GM23338 (cell line): ENCODE results near the gene VAPB. TPM values are rescaled to one million over a fixed set of nuclear protein-coding genes. Genes with fewer than 3 reads are reported as not detected.

Source experiments
- ATAC-seq: fragments of 200-7000 bp; cut with Tn5 transposase; 3 replicates; pipeline ENCODE4 v1.9.1; 2020
- DNase-seq: peaks from one replicate; pipeline ENCODE4 v3.0.0-alpha.2; 2015; ENCODE audit warnings: low spot score
- H2AFZ ChIP-seq: fragments of 200-600 bp; sonication (generic); 2 replicates; pipeline ENCODE4 v1.8.0; 2016; ENCODE audit warnings: antibody characterized with exemption, mild to moderate bottlenecking, moderate library complexity
- H3F3A ChIP-seq: fragments of 200-600 bp; sonication (generic); replicated peaks from 2 replicates; pipeline ENCODE4 v1.8.0; 2017; ENCODE audit warnings: antibody characterized with exemption, mixed run types, low read depth
- H3K27ac ChIP-seq: fragments of 200-600 bp; sonication (generic); 2 replicates; pipeline ENCODE4 v1.6.1; 2016; ENCODE audit warnings: low read depth
- H3K27me3 ChIP-seq: fragments of 200-600 bp; sonication (generic); 2 replicates; pipeline ENCODE4 v1.8.0; 2016; ENCODE audit warnings: mild to moderate bottlenecking, mixed run types, moderate library complexity; ENCODE audit not compliant: insufficient read depth
- H3K36me3 ChIP-seq: fragments of 200-600 bp; sonication (generic); 2 replicates; pipeline ENCODE4 v1.8.0; 2016; ENCODE audit warnings: mild to moderate bottlenecking; ENCODE audit not compliant: insufficient read depth
- H3K4me1 ChIP-seq: fragments of 200-600 bp; sonication (generic); 2 replicates; pipeline ENCODE4 v1.8.0; 2016; ENCODE audit warnings: mild to moderate bottlenecking, moderate library complexity; ENCODE audit not compliant: insufficient read depth
- H3K4me2 ChIP-seq: fragments of 200-600 bp; sonication (generic); 2 replicates; pipeline ENCODE4 v1.7.1; 2017; ENCODE audit warnings: mixed run types
- H3K4me3 ChIP-seq: fragments of 200-600 bp; sonication (generic); 2 replicates; pipeline ENCODE4 v1.6.1; 2016; ENCODE audit warnings: mixed run types
- H3K79me2 ChIP-seq: fragments of 200-600 bp; sonication (generic); replicated peaks from 2 replicates; pipeline ENCODE4 v1.8.0; 2017; ENCODE audit warnings: mild to moderate bottlenecking; ENCODE audit not compliant: insufficient read depth
- H3K9me2 ChIP-seq: fragments of 200-600 bp; sonication (generic); 2 replicates; pipeline ENCODE4 v1.8.0; 2017; ENCODE audit not compliant: insufficient read depth
- H4K20me1 ChIP-seq: fragments of 200-600 bp; sonication (generic); replicated peaks from 2 replicates; pipeline ENCODE4 v1.8.0; 2017; ENCODE audit warnings: mild to moderate bottlenecking; ENCODE audit not compliant: insufficient read depth
- H3K27ac Mint-ChIP-seq: 2 replicates; pipeline ENCODE4 v1.8.0; 2020; ENCODE audit warnings: inconsistent platforms, mild to moderate bottlenecking, moderate library complexity, mixed read lengths
- H3K27me3 Mint-ChIP-seq: 3 replicates; pipeline ENCODE4 v1.8.0; 2022; ENCODE audit warnings: low read depth, mild to moderate bottlenecking, moderate library complexity, mixed read lengths, inconsistent platforms; ENCODE audit not compliant: insufficient read depth, poor library complexity
- H3K36me3 Mint-ChIP-seq: 3 replicates; pipeline ENCODE4 v1.8.0; 2021; ENCODE audit warnings: low read depth, mild to moderate bottlenecking, inconsistent platforms, moderate library complexity, mixed read lengths
- H3K4me1 Mint-ChIP-seq: 3 replicates; pipeline ENCODE4 v1.8.0; 2020; ENCODE audit warnings: mild to moderate bottlenecking, inconsistent platforms, mixed read lengths
- H3K4me3 Mint-ChIP-seq: 3 replicates; pipeline ENCODE4 v1.8.0; 2021; ENCODE audit warnings: moderate library complexity, mild to moderate bottlenecking, inconsistent platforms, mixed read lengths
- H3K9me3 Mint-ChIP-seq: 3 replicates; pipeline ENCODE4 v1.8.0; 2020; ENCODE audit warnings: moderate library complexity, mild to moderate bottlenecking, inconsistent platforms, mixed read lengths
- CREB1 ChIP-seq: fragments of 250-450 bp; sonication (Bioruptor Pico); IDR thresholded peaks from 2 replicates; pipeline ENCODE4 v1.5.0; 2020; ENCODE audit warnings: low read depth, mild to moderate bottlenecking, moderate library complexity
- EZH2phosphoT487 ChIP-seq: fragments of 200-600 bp; sonication (generic); IDR thresholded peaks from one replicate; pipeline ENCODE4 v1.8.1; 2018; ENCODE audit warnings: antibody characterized with exemption; ENCODE audit not compliant: unreplicated experiment
- NANOG ChIP-seq: IDR thresholded peaks from 2 replicates; pipeline ENCODE4 v1.6.1; 2016; ENCODE audit warnings: antibody characterized with exemption, borderline replicate concordance
- POLR2AphosphoS5 ChIP-seq: IDR thresholded peaks from 2 replicates; pipeline ENCODE4 v1.6.1; 2016; ENCODE audit warnings: antibody characterized with exemption, low read depth
- STAT1 ChIP-seq: IDR thresholded peaks from one replicate; pipeline ENCODE4 v1.6.1; 2016; ENCODE audit warnings: antibody characterized with exemption; ENCODE audit not compliant: unreplicated experiment
- ZNF331 ChIP-seq: fragments of 250-450 bp; sonication (Bioruptor Pico); IDR thresholded peaks from 2 replicates; pipeline ENCODE4 v1.5.0; 2020; ENCODE audit warnings: low read depth, mild to moderate bottlenecking, moderate library complexity
- polyA plus RNA-seq: library from polyadenylated mRNA; unstranded; fragments of >200 nt; fragmentation: Nextera tagmentation; extraction: Ambion mirVana; gene quantifications from 2 replicates; pipeline ENCODE4 v1.2.1, GENCODE V29; 2016
- total RNA-seq: library from RNA; depleted of rRNA; stranded (reverse); fragments of >200 nt; shearing (Covaris generic); gene quantifications from 2 replicates; pipeline ENCODE4 v1.2.3, GENCODE V29; 2014
- TF ChIP-seq, protein P1 (sequence below): IDR thresholded peaks from one replicate; pipeline ENCODE4 v1.6.1; 2018; ENCODE audit warnings: antibody characterized with exemption; ENCODE audit not compliant: unreplicated experiment
- TF ChIP-seq, protein P2 (sequence below): fragments of 250-450 bp; sonication (Bioruptor Pico); IDR thresholded peaks from 2 replicates; pipeline ENCODE4 v1.5.0; 2020; ENCODE audit warnings: mild to moderate bottlenecking, moderate library complexity
- TF ChIP-seq, protein P3 (sequence below): IDR thresholded peaks from 2 replicates; pipeline ENCODE4 v1.6.1; 2016; ENCODE audit warnings: antibody characterized with exemption

VAPB gene
- total and polyA plus RNA-seq, 2 experiments from 2014 or later: 18.8 to 22.9 TPM

DNA sequence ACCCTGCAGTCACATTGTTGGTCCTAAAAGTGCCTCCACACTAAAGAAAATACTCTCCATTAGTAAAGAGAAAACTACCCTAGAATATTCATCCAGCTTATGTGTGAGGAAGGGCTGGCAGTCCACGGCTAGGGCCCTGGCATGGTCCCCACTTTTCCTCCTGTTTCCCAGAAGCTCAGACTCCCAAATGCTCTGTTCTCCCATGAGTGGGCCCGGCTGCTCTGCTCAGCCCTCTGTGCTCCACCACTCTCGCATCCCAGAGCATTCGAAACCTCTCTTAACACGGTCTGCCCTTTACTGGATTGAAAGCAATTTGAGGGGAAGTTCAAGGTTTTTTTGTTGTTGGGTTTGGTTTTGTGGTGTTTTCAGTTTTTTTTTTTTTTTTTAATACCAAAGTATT lies 64.4 kb downstream of the VAPB start:
- H3K4me1 Mint-ChIP-seq: peaks cover 40% of the 10 kb centered on the region
- H2AFZ ChIP-seq: no peak overlapping the region
- 0 out of 2 replicates have a peak overlapping the region, but pooled peaks have one; percentile 1 for H3K4me2 ChIP-seq
- no peaks in the 10 kb centered on the region for H3K79me2 ChIP-seq
- H3K27ac Mint-ChIP-seq: 0 out of 2 replicates have a peak overlapping the region, but pooled peaks have one; percentile 11
- no peaks in the 10 kb centered on the region; the same call in 2 of the 3 replicates for H3K9me3 Mint-ChIP-seq
- H3K36me3 Mint-ChIP-seq: no peaks in the 10 kb centered on the region
- H3K36me3 ChIP-seq: no peaks in the 10 kb centered on the region
- no peak overlapping the region for H3K27ac ChIP-seq
- H3K4me3 Mint-ChIP-seq: no peak overlapping the region
- no peak for TF ChIP-seq CREB1 (CRISPR knock-in tag)
- no peak for TF ChIP-seq EZH2phosphoT487
- H3K4me1 ChIP-seq: peaks cover 23% of the 10 kb centered on the region
- H4K20me1 ChIP-seq: no peaks in the 10 kb centered on the region; the same call in 1 of the 2 replicates
- no peaks in the 10 kb centered on the region for H3K9me2 ChIP-seq
- no peak overlapping the region for H3K4me3 ChIP-seq
- H3K27me3 ChIP-seq: no peaks in the 10 kb centered on the region
- H3K27me3 Mint-ChIP-seq: peaks cover 8% of the 10 kb centered on the region
- H3F3A ChIP-seq: 0 out of 2 replicates have a peak, but pooled peaks cover 4% of the 10 kb centered on the region
- peak; percentile 67 for ATAC-seq
- DNase-seq: no peak

DNA sequence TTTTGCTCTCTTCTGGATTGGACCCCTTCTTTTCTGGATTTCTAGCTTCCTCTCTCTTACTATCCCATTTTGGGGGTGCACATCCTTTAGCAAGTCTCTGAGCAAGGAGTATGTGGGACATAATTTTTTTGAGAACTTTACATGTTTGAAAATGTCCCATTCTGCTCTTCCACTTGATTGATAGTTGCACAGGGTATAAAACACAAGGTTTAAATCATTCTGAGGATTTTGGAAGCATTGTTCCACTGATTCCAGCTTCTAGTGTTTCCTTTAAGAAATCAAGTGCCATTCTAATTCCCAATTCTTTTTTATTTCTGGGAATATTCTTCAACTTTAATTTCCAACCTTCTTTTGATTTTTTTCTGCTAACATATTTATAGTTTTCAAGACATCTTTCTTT lies 65.4 kb downstream of the VAPB start:
- peaks cover 34% of the 10 kb centered on the region for H3K4me1 Mint-ChIP-seq
- H3F3A ChIP-seq: 0 out of 2 replicates have a peak, but pooled peaks cover 4% of the 10 kb centered on the region
- TF ChIP-seq STAT1 (no peak), EZH2phosphoT487 (no peak), POLR2AphosphoS5 (no peak), ZNF331 (CRISPR knock-in tag) (no peak), CREB1 (CRISPR knock-in tag) (no peak), NANOG (no peak)
- TF ChIP-seq, protein P1, sequence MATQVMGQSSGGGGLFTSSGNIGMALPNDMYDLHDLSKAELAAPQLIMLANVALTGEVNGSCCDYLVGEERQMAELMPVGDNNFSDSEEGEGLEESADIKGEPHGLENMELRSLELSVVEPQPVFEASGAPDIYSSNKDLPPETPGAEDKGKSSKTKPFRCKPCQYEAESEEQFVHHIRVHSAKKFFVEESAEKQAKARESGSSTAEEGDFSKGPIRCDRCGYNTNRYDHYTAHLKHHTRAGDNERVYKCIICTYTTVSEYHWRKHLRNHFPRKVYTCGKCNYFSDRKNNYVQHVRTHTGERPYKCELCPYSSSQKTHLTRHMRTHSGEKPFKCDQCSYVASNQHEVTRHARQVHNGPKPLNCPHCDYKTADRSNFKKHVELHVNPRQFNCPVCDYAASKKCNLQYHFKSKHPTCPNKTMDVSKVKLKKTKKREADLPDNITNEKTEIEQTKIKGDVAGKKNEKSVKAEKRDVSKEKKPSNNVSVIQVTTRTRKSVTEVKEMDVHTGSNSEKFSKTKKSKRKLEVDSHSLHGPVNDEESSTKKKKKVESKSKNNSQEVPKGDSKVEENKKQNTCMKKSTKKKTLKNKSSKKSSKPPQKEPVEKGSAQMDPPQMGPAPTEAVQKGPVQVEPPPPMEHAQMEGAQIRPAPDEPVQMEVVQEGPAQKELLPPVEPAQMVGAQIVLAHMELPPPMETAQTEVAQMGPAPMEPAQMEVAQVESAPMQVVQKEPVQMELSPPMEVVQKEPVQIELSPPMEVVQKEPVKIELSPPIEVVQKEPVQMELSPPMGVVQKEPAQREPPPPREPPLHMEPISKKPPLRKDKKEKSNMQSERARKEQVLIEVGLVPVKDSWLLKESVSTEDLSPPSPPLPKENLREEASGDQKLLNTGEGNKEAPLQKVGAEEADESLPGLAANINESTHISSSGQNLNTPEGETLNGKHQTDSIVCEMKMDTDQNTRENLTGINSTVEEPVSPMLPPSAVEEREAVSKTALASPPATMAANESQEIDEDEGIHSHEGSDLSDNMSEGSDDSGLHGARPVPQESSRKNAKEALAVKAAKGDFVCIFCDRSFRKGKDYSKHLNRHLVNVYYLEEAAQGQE: no peak
- TF ChIP-seq, protein P2, sequence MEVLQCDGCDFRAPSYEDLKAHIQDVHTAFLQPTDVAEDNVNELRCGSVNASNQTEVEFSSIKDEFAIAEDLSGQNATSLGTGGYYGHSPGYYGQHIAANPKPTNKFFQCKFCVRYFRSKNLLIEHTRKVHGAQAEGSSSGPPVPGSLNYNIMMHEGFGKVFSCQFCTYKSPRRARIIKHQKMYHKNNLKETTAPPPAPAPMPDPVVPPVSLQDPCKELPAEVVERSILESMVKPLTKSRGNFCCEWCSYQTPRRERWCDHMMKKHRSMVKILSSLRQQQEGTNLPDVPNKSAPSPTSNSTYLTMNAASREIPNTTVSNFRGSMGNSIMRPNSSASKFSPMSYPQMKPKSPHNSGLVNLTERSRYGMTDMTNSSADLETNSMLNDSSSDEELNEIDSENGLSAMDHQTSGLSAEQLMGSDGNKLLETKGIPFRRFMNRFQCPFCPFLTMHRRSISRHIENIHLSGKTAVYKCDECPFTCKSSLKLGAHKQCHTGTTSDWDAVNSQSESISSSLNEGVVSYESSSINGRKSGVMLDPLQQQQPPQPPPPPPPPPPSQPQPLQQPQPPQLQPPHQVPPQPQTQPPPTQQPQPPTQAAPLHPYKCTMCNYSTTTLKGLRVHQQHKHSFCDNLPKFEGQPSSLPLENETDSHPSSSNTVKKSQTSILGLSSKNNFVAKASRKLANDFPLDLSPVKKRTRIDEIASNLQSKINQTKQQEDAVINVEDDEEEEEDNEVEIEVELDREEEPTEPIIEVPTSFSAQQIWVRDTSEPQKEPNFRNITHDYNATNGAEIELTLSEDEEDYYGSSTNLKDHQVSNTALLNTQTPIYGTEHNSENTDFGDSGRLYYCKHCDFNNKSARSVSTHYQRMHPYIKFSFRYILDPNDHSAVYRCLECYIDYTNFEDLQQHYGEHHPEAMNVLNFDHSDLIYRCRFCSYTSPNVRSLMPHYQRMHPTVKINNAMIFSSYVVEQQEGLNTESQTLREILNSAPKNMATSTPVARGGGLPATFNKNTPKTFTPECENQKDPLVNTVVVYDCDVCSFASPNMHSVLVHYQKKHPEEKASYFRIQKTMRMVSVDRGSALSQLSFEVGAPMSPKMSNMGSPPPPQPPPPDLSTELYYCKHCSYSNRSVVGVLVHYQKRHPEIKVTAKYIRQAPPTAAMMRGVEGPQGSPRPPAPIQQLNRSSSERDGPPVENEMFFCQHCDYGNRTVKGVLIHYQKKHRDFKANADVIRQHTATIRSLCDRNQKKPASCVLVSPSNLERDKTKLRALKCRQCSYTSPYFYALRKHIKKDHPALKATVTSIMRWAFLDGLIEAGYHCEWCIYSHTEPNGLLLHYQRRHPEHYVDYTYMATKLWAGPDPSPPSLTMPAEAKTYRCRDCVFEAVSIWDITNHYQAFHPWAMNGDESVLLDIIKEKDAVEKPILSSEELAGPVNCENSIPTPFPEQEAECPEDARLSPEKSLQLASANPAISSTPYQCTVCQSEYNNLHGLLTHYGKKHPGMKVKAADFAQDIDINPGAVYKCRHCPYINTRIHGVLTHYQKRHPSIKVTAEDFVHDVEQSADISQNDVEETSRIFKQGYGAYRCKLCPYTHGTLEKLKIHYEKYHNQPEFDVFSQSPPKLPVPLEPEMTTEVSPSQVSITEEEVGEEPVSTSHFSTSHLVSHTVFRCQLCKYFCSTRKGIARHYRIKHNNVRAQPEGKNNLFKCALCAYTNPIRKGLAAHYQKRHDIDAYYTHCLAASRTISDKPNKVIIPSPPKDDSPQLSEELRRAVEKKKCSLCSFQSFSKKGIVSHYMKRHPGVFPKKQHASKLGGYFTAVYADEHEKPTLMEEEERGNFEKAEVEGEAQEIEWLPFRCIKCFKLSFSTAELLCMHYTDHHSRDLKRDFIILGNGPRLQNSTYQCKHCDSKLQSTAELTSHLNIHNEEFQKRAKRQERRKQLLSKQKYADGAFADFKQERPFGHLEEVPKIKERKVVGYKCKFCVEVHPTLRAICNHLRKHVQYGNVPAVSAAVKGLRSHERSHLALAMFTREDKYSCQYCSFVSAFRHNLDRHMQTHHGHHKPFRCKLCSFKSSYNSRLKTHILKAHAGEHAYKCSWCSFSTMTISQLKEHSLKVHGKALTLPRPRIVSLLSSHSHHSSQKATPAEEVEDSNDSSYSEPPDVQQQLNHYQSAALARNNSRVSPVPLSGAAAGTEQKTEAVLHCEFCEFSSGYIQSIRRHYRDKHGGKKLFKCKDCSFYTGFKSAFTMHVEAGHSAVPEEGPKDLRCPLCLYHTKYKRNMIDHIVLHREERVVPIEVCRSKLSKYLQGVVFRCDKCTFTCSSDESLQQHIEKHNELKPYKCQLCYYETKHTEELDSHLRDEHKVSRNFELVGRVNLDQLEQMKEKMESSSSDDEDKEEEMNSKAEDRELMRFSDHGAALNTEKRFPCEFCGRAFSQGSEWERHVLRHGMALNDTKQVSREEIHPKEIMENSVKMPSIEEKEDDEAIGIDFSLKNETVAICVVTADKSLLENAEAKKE: no peak
- TF ChIP-seq, protein P3, sequence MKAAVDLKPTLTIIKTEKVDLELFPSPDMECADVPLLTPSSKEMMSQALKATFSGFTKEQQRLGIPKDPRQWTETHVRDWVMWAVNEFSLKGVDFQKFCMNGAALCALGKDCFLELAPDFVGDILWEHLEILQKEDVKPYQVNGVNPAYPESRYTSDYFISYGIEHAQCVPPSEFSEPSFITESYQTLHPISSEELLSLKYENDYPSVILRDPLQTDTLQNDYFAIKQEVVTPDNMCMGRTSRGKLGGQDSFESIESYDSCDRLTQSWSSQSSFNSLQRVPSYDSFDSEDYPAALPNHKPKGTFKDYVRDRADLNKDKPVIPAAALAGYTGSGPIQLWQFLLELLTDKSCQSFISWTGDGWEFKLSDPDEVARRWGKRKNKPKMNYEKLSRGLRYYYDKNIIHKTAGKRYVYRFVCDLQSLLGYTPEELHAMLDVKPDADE: no peak

More for the DNA sequence above, 65.4 kb downstream of the VAPB start:
- H3K27me3 Mint-ChIP-seq: peaks cover 11% of the 10 kb centered on the region
- no peak for ATAC-seq
- no peak for DNase-seq
- Histone ChIP-seq H3K79me2 (no peaks in the 10 kb centered on the region), H3K27me3 (no peaks in the 10 kb centered on the region), H3K4me3 (no peak overlapping the region), H3K4me2 (no peak overlapping the region), H3K9me2 (no peaks in the 10 kb centered on the region), H4K20me1 (no peaks in the 10 kb centered on the region; the same call in 1 of the 2 replicates), H3K4me1 (peaks cover 18% of the 10 kb centered on the region), H3K27ac (no peak overlapping the region), H3K36me3 (no peaks in the 10 kb centered on the region), H2AFZ (no peak overlapping the region)
- H3K27ac Mint-ChIP-seq: no peak overlapping the region
- H3K9me3 Mint-ChIP-seq: no peaks in the 10 kb centered on the region; the same call in 2 of the 3 replicates
- no peaks in the 10 kb centered on the region for H3K36me3 Mint-ChIP-seq
- no peak overlapping the region for H3K4me3 Mint-ChIP-seq
